Myocyte (in vitro differentiated cells): Measurements from ENCODE around the gene EXD3. TPM values are rescaled to one million over a fixed set of nuclear protein-coding genes. Genes with fewer than 3 reads are reported as not detected.
"Not testable (repeated sequence)": the region's sequence is repeated elsewhere in the genome, so short reads cannot be mapped to it uniquely, and the experiment has no call there.

Source experiments
- DNase-seq: peaks from one replicate; pipeline ENCODE4 v3.0.0-alpha.2; 2012; ENCODE audit warnings: low read depth
- total RNA-seq: library from RNA; depleted of rRNA; stranded (reverse); fragments of >200 nt; gene quantifications from 2 replicates; pipeline ENCODE4 v1.2.3, GENCODE V29; 2014

The EXD3 gene
- total RNA-seq, 1 donor from 2014 or later: 12.5 TPM

- DNase-seq: no peak
Observed at GRCh38 chr9:137350696-137351584, 72.0 kb downstream of the EXD3 start.

DNA sequence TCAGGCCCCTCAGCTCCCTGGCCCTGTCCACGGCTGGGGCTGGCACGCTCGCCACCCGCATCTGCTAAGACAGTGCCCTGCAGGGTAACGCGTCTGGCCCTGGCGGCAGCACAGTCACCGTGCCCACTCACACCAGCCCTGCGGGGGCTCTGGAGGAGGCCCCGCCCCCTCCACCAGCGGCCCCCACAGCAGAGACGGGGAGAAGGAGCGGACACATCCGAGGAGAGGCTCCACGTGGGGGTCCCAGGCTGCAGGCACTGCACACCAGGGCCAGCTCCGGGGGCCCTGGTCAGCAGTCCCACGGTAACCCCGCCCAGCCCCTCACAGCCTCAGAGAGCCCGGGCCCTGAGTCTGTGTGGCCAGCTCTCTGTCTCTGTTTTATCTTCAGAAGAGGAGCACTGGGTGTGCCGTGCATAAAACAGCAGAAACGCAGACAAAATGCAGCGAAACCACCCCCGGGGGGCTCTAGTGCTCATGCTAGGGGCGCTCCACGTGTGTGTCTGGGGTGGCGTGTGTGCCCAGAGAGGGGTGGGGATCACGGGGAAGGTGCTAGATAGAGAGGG is 73.4 kb downstream of the EXD3 start:
- no peak for DNase-seq

GRCh38 chr9:137348769-137349470 is 74.0 kb downstream of the EXD3 start:
- no peak for DNase-seq

DNA sequence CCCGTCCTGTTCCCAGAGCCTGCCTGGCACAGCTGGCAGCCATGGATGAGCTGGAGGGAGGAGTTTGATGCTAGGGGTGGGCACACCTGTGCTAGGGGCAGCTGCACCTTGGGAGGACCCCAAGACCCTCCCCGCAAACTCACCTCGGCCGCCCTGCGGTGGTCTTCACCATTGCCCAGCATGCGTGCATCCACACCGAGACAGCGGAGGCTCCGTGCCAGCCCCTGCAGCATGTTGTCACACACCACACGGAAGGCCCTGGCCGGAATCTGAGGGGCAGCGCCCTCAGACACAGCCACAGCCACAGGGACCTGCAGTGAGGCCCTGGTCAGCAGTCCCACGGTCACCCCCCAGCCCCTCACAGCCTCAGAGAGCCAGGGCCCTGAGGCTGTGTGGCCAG is 75.0 kb downstream of the EXD3 start:
- no peak for DNase-seq

DNA sequence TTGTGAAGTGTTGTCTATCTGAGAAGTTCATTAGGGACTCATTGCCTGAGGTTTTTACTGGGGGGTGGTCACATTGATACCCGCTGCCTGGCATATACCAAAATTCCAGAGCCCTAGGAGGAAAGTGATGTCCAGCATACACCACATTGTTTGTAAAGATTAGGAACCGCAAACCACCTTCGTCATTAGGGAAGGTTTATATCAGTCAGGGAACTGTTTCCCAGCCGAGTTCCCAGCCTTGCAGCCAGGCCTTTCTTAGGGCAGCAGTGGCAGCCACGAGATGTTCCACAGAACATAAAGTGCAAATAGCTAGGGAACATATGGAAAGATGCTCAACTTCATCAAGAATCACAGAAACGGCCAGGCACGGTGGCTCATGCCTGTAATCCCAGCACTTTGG is 80.5 kb downstream of the EXD3 start:
- no peak for DNase-seq

GRCh38 chr9:137341227-137341626 is 81.7 kb downstream of the EXD3 start:
- no peak for DNase-seq

- not testable (repeated sequence) for DNase-seq
Observed at GRCh38 chr9:137339908-137340462, 83.0 kb downstream of the EXD3 start.

- no peak for DNase-seq
Observed at GRCh38 chr9:137339045-137339907, 83.7 kb downstream of the EXD3 start.

DNA sequence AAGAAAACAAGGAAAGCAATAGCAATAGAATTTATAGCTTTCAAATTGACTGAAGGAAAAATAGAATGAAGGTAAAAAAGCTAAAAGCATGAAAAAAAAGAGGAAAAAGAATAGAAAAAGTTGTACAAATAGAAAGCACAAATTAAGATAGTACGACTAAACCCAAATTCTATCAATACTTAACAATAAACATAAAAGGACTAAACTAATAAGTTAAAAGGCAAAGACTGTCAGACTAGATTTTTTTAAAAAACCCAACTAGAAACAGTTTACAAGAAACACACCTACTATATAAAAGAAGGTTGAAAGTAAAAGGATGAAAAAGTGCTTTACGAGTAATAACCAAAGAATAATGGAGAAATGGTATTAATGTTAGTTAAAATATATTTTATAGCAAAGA is 86.2 kb downstream of the EXD3 start:
- DNase-seq: no peak

- DNase-seq: no peak
Observed at GRCh38 chr9:137333016-137333671, 89.8 kb downstream of the EXD3 start.

- no peak for DNase-seq
Observed at GRCh38 chr9:137331929-137332328, 91.0 kb downstream of the EXD3 start.

- DNase-seq: no peak
Observed at GRCh38 chr9:137330689-137331088, 92.3 kb downstream of the EXD3 start.

DNA sequence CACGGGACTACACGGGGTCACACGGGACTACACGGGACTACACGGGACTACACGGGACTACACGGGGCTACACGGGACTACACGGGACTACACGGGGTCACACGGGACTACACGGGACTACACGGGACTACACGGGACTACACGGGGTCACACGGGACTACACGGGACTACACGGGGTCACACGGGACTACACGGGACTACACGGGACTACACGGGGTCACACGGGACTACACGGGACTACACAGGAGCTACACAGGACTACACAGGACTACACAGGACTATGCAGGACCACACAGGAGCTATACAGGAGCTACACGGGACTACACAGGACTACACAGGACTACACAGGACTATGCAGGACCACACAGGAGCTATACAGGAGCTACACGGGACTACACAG is 93.4 kb downstream of the EXD3 start:
- not testable (repeated sequence) for DNase-seq

- DNase-seq: not testable (repeated sequence)
Observed at GRCh38 chr9:137327641-137328550, 95.1 kb downstream of the EXD3 start.

- DNase-seq: no peak
Observed at GRCh38 chr9:137326445-137327065, 96.4 kb downstream of the EXD3 start.

DNA sequence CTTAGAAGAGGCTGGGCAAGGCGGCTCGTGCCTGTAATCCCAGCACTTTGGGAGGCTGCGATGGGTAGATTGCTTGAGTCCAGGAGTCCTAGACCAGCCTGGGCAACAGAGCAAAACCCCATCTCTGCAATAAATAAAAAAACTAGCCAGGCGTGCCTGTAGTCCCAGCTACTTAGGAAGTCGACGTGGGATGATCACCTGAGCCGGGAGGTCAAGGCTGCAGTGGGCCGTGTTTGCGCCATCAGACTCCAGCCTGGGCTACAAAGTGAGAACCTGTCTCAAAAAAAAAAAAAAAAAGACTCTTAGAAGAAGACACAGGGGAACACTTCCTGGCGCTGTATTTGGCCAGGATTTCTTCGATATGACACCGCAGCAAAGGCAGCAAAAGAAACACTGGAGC is 97.2 kb downstream of the EXD3 start:
- no peak for DNase-seq

DNA sequence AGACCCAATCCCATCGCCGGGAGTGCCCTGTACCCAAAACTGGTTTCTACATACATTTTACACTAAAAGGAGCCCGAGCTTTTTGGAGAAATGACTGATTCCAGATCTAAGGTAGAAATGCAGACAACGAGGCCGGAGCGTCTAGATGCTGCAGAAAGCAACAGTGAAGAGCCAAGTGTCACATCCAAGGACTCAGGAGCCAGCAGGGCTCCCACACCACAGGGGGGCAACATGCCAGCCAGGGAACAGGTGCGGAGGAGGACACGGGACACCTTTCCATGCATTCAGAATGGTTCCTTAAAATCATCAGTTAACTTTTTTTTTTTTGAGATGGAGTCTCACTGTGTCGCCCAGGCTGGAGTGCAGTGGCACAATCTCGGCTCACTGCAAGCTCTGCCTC is 97.8 kb downstream of the EXD3 start:
- DNase-seq: no peak

- DNase-seq: no peak
Observed at GRCh38 chr9:137323531-137324331, 99.2 kb downstream of the EXD3 start.
